T-cell (primary cell): ENCODE data around the gene RNF126. TPM values are rescaled to one million over a fixed set of nuclear protein-coding genes. Genes with fewer than 3 reads are reported as not detected.

Experiments used
- ATAC-seq, 4 experiments: fragments of 200-7000 bp in 3 of 4; fragments of 150-1000 bp in 1 of 4; cut with Tn5 transposase; replicated peaks in 1 of 4; 1 replicate in 3 of 4; 2 replicates in 1 of 4; pipeline ENCODE4 v1.10.0; 2021; ENCODE audit warnings: moderate library complexity in 3 of 4, mild to moderate bottlenecking in 2 of 4, moderate number of reproducible peaks in 1 of 4
- CTCF ChIA-PET, 2 donors: fragments of 300-600 bp; sonication (Branson Sonifier 250); formaldehyde crosslinking; loops; one replicate each; lab custom pipeline; 2022; ENCODE audit warnings: antibody characterized with exemption in 2 of 2; lab: Charles Lee
- POLR2A ChIA-PET, 2 donors: fragments of 300-600 bp; sonication (Branson Sonifier 250); formaldehyde crosslinking; loops; one replicate each; lab custom pipeline; 2022; ENCODE audit warnings: antibody characterized with exemption in 2 of 2; lab: Charles Lee
- DNase-seq, 35 experiments: peaks; one replicate each; pipeline versions ENCODE4 v3.0.0 to v3.0.0-alpha.2; 2013 to 2023
- H3K27ac ChIP-seq: one replicate; pipeline ENCODE4 v1.5.1; 2013; ENCODE audit warnings: low read length
- H3K27me3 ChIP-seq, 2 experiments: replicated peaks in 1 of 2; 1 replicate in 1 of 2; 2 replicates in 1 of 2; pipeline versions ENCODE4 v1.6.1 to v1.7.0; 2013; ENCODE audit warnings: low read length in 1 of 2, mixed read lengths in 1 of 2; ENCODE audit not compliant: control insufficient read depth in 2 of 2, insufficient read depth in 2 of 2; ENCODE audit errors: extremely low read depth in 1 of 2
- H3K36me3 ChIP-seq, 2 donors: 1 replicate in 1 of 2; 2 replicates in 1 of 2; pipeline versions ENCODE4 v1.6.1 to v1.7.0; 2013; ENCODE audit warnings: low read length in 1 of 2; ENCODE audit not compliant: control insufficient read depth in 2 of 2, insufficient read depth in 1 of 2; ENCODE audit errors: extremely low read depth in 1 of 2
- H3K4me1 ChIP-seq, 2 experiments: 1 replicate in 1 of 2; 2 replicates in 1 of 2; pipeline versions ENCODE4 v1.6.1 to v1.7.0; 2013; ENCODE audit warnings: low read length in 2 of 2, mixed read lengths in 1 of 2; ENCODE audit not compliant: insufficient read depth in 2 of 2, control insufficient read depth in 1 of 2; ENCODE audit errors: extremely low read depth in 1 of 2
- H3K4me3 ChIP-seq, 2 donors: 1 replicate in 1 of 2; 2 replicates in 1 of 2; pipeline versions ENCODE4 v1.5.1 to v1.7.0; 2013; ENCODE audit warnings: mild to moderate bottlenecking in 2 of 2, low read length in 1 of 2, moderate library complexity in 1 of 2; ENCODE audit not compliant: control insufficient read depth in 1 of 2; ENCODE audit errors: extremely low read depth in 1 of 2
- H3K9me3 ChIP-seq: 2 replicates; pipeline ENCODE4 v1.7.0; 2013
- H3K27ac Mint-ChIP-seq, 2 donors: one replicate each; pipeline ENCODE4 v1.8.0; 2020 to 2021; ENCODE audit warnings: mild to moderate bottlenecking in 2 of 2, mixed read lengths in 2 of 2
- H3K27me3 Mint-ChIP-seq, 2 donors: one replicate each; pipeline ENCODE4 v1.8.0; 2021 to 2022; ENCODE audit warnings: mixed read lengths in 2 of 2
- H3K36me3 Mint-ChIP-seq: one replicate; pipeline ENCODE4 v1.8.0; 2021; ENCODE audit warnings: mixed read lengths
- H3K4me1 Mint-ChIP-seq, 3 donors: one replicate each; pipeline ENCODE4 v1.8.0; 2020 to 2022; ENCODE audit warnings: mixed read lengths in 3 of 3, mild to moderate bottlenecking in 1 of 3
- H3K4me3 Mint-ChIP-seq, 3 donors: one replicate each; pipeline ENCODE4 v1.8.0; 2020 to 2022; ENCODE audit warnings: mild to moderate bottlenecking in 3 of 3, mixed read lengths in 3 of 3, moderate library complexity in 3 of 3
- H3K9me3 Mint-ChIP-seq, 3 donors: one replicate each; pipeline ENCODE4 v1.8.0; 2020 to 2022; ENCODE audit warnings: mixed read lengths in 3 of 3
- WGBS: methylation state at CpG from one replicate; pipeline ENCODE4 v1.1.5; 2013; ENCODE audit warnings: missing lambda C conversion rate; ENCODE audit not compliant: insufficient coverage; 5-methylcytosine and 5-hydroxymethylcytosine counted together
- total RNA-seq, 35 experiments: library from RNA in 6 of 35; stranded (reverse) in 6 of 35; fragments of 120-200 nt in 1 of 35; gene quantifications; one replicate each; pipeline versions ENCODE4 v1.2.1 to v1.2.4 and lab custom pipeline; 2013 to 2026

The RNF126 gene
- total RNA-seq, 5 donors from 2014 or later (not counting 1 experiment from before 2014, with no cell fraction given): 98.8 to 139 (median 118) TPM

GRCh38 chr19:677601-678436 lies 14.8 kb upstream of the RNF126 start:
- peaks cover 5 to 31% of the 10 kb centered on the region in 2 experiments for H3K4me1 ChIP-seq
- no peak overlapping the region for H3K4me3 ChIP-seq
- Mint-ChIP-seq H3K27ac (no peak overlapping the region), H3K36me3 (no peaks in the 10 kb centered on the region), H3K27me3 (peaks cover 13 to 24% of the 10 kb centered on the region in 2 donors), H3K9me3 (no peaks in the 10 kb centered on the region), H3K4me1 (peaks cover 9 to 11% (median 11%) of the 10 kb centered on the region in 3 donors), H3K4me3 (peak overlapping the region; percentile 21 to 42 (median 37))
- H3K9me3 ChIP-seq: no peaks in the 10 kb centered on the region
- ATAC-seq: no peak
- no peak for DNase-seq
- no peaks in the 10 kb centered on the region for H3K36me3 ChIP-seq
- WGBS: 70% methylated on average over 18 of the region's 22 CpGs
- no peak overlapping the region for H3K27ac ChIP-seq
- ChIA-PET POLR2A (interaction anchor here in 1 of 2 donors (0.5 kb wide), 2 partner anchors 668 to 735 kb away, joined by 4 to 6 read pairs; no protein-coding TSS in a partner anchor), CTCF (interaction anchor here in 1 of 2 donors (1.0 kb wide), 1 partner anchor 44 kb away, joined by 3 read pairs; the partner anchor contains the start of gene POLRMT)
- H3K27me3 ChIP-seq: peaks cover 0 to 53% of the 10 kb centered on the region in 2 experiments

GRCh38 chr19:677201-677600 lies 14.2 kb upstream of the RNF126 start:
- Mint-ChIP-seq H3K4me1 (peaks cover 9 to 11% (median 11%) of the 10 kb centered on the region in 3 donors), H3K4me3 (no peak overlapping the region), H3K36me3 (no peaks in the 10 kb centered on the region), H3K9me3 (no peaks in the 10 kb centered on the region), H3K27ac (no peak overlapping the region), H3K27me3 (peaks cover 13 to 24% of the 10 kb centered on the region in 2 donors)
- peaks cover 0 to 59% of the 10 kb centered on the region in 2 experiments for H3K27me3 ChIP-seq
- H3K9me3 ChIP-seq: no peaks in the 10 kb centered on the region
- H3K27ac ChIP-seq: no peak overlapping the region
- ChIA-PET POLR2A (interaction anchor here in 1 of 2 donors (0.5 kb wide), 1 partner anchor 736 kb away, joined by 4 read pairs; no protein-coding TSS in a partner anchor), CTCF (interaction anchor here in 1 of 2 donors (0.6 to 1.0 kb wide), 2 partner anchors 44 to 102 kb away, joined by 3 read pairs; partner anchors contain the start of gene POLRMT)
- H3K36me3 ChIP-seq: no peaks in the 10 kb centered on the region
- H3K4me1 ChIP-seq: peaks cover 5 to 31% of the 10 kb centered on the region in 2 experiments
- no peak for ATAC-seq
- H3K4me3 ChIP-seq: no peak overlapping the region
- 32% methylated on average over 10 of the region's 15 CpGs for WGBS
- DNase-seq: no peak

- DNase-seq: no peak
- Mint-ChIP-seq H3K4me3 (peak within 1 kb of the TSS in 2 of 3 donors; percentile 13 to 37), H3K9me3 (no peaks in the 10 kb centered on the region), H3K27me3 (peaks cover 13 to 24% of the 10 kb centered on the region in 2 donors), H3K4me1 (peaks cover 9 to 11% (median 11%) of the 10 kb centered on the region in 3 donors), H3K36me3 (no peaks in the 10 kb centered on the region), H3K27ac (peak within 1 kb of the TSS in 1 of 2 donors; percentile 31)
- 18% methylated on average over 47 of the region's 63 CpGs for WGBS
- peaks cover 0 to 64% of the 10 kb centered on the region in 2 experiments for H3K27me3 ChIP-seq
- ChIA-PET POLR2A (no interaction called here), CTCF (interaction anchor here in 1 of 2 donors (0.6 kb wide), 1 partner anchor 102 kb away, joined by 3 read pairs; no protein-coding TSS in a partner anchor)
- no peak within 1 kb of the TSS for H3K4me3 ChIP-seq
- H3K36me3 ChIP-seq: no peaks in the 10 kb centered on the region
- no peak within 1 kb of the TSS for H3K27ac ChIP-seq
- H3K4me1 ChIP-seq: peaks cover 5 to 28% of the 10 kb centered on the region in 2 experiments
- H3K9me3 ChIP-seq: no peaks in the 10 kb centered on the region
- ATAC-seq: no peak
Observed at GRCh38 chr19:676339-677105, 13.5 kb upstream of the RNF126 start, which contains the start of gene FSTL3. TSS of gene FSTL3 (plus strand) at chr19:676392. CDS start at chr19:676424, 32 bp downstream.

- WGBS: 15% methylated on average over 30 of the region's 31 CpGs
- Mint-ChIP-seq H3K4me1 (peaks cover 9 to 11% (median 11%) of the 10 kb centered on the region in 3 donors), H3K4me3 (no peak overlapping the region), H3K36me3 (no peaks in the 10 kb centered on the region), H3K27ac (no peak overlapping the region), H3K9me3 (no peaks in the 10 kb centered on the region), H3K27me3 (peaks cover 13 to 24% of the 10 kb centered on the region in 2 donors)
- no peak for ATAC-seq
- H3K27ac ChIP-seq: no peak overlapping the region
- H3K36me3 ChIP-seq: no peaks in the 10 kb centered on the region
- DNase-seq: no peak
- POLR2A ChIA-PET: no interaction called here
- CTCF ChIA-PET: no interaction called here
- H3K27me3 ChIP-seq: peaks cover 0 to 67% of the 10 kb centered on the region in 2 experiments
- no peak overlapping the region for H3K4me3 ChIP-seq
- H3K4me1 ChIP-seq: peaks cover 5 to 22% of the 10 kb centered on the region in 2 experiments
- no peaks in the 10 kb centered on the region for H3K9me3 ChIP-seq
Observed at GRCh38 chr19:676007-676338, 13.0 kb upstream of the RNF126 start.

- POLR2A ChIA-PET: no interaction called here
- 74% methylated on average over 27 of the region's 38 CpGs for WGBS
Observed at GRCh38 chr19:674282-675151, 11.5 kb upstream of the RNF126 start.

More at GRCh38 chr19:674282-675151, 11.5 kb upstream of the RNF126 start:
- H3K9me3 Mint-ChIP-seq: no peaks in the 10 kb centered on the region
- ATAC-seq (no peak), DNase-seq (no peak)
- H3K36me3 Mint-ChIP-seq: no peaks in the 10 kb centered on the region
- no peaks in the 10 kb centered on the region for H3K9me3 ChIP-seq
- no peak overlapping the region for H3K27ac Mint-ChIP-seq
- CTCF ChIA-PET: no interaction called here
- H3K27me3 ChIP-seq: peaks cover 0 to 79% of the 10 kb centered on the region in 2 experiments
- peaks cover 4 to 15% of the 10 kb centered on the region in 2 experiments for H3K4me1 ChIP-seq
- H3K27ac ChIP-seq: no peak overlapping the region
- H3K4me3 Mint-ChIP-seq: no peak overlapping the region
- no peak overlapping the region for H3K4me3 ChIP-seq
- H3K36me3 ChIP-seq: no peaks in the 10 kb centered on the region
- H3K27me3 Mint-ChIP-seq: peaks cover 13 to 24% of the 10 kb centered on the region in 2 donors
- peaks cover 9 to 11% (median 9%) of the 10 kb centered on the region in 3 donors for H3K4me1 Mint-ChIP-seq
